HG03095 (cell line): ENCODE data around the gene IER5.
A peak's percentile ranks its signal among the peaks of the same experiment; 100 is the strongest.

Experiments used
- ATAC-seq: cut with Tn5 transposase; IDR thresholded peaks from one replicate; pipeline ENCODE4 v1.9.1; 2021; ENCODE audit warnings: moderate library complexity; ENCODE audit not compliant: unreplicated experiment

Gene IER5

GRCh38 chr1:181076852-181077251 lies 11.6 kb upstream of the IER5 start:
- no peak for ATAC-seq

GRCh38 chr1:181077576-181078242 lies 10.8 kb upstream of the IER5 start:
- no peak for ATAC-seq

- no peak for ATAC-seq
Observed at GRCh38 chr1:181079382-181079781, 9.1 kb upstream of the IER5 start.

GRCh38 chr1:181079920-181080319 lies 8.6 kb upstream of the IER5 start:
- no peak for ATAC-seq

GRCh38 chr1:181080556-181080955 lies 7.9 kb upstream of the IER5 start:
- no peak for ATAC-seq

- ATAC-seq, result no peak
Observed at GRCh38 chr1:181081395-181081794, 7.1 kb upstream of the IER5 start.

GRCh38 chr1:181083842-181084605 lies 4.5 kb upstream of the IER5 start:
- peak; percentile 33 for ATAC-seq

- no peak for ATAC-seq
Observed at GRCh38 chr1:181084606-181084969, 3.9 kb upstream of the IER5 start.

- ATAC-seq, result no peak
Observed at GRCh38 chr1:181086091-181086490, 2.4 kb upstream of the IER5 start.

- no peak for ATAC-seq
Observed at GRCh38 chr1:181086926-181087325, 1.6 kb upstream of the IER5 start.

- no peak for ATAC-seq
Observed at GRCh38 chr1:181087400-181087901, 1.0 kb upstream of the IER5 start.

- ATAC-seq, result peak; percentile 2
Observed at GRCh38 chr1:181089017-181089675, 646 bp downstream of the IER5 start.

GRCh38 chr1:181089676-181090544 lies 1.4 kb downstream of the IER5 start:
- ATAC-seq, result peak; percentile 37

GRCh38 chr1:181090641-181091126 lies 2.2 kb downstream of the IER5 start:
- no peak for ATAC-seq

GRCh38 chr1:181091309-181092040 lies 3.0 kb downstream of the IER5 start:
- no peak for ATAC-seq

- no peak for ATAC-seq
Observed at GRCh38 chr1:181092056-181092455, 3.6 kb downstream of the IER5 start.

GRCh38 chr1:181092883-181093458 lies 4.5 kb downstream of the IER5 start:
- ATAC-seq, result no peak

- no peak for ATAC-seq
Observed at GRCh38 chr1:181094416-181095212, 6.1 kb downstream of the IER5 start.

GRCh38 chr1:181095260-181095659 lies 6.8 kb downstream of the IER5 start:
- ATAC-seq, result no peak
